K562 (cell line): ENCODE data around the gene HELB.

Experiments
- ATF7 ChIP-seq: fragments of 450-650 bp; IDR thresholded peaks from 2 replicates; pipeline ENCODE4 v1.7.1; 2014; ENCODE audit warnings: mild to moderate bottlenecking, moderate library complexity
- BCL6 ChIP-seq: fragments of 250-450 bp; sonication (Bioruptor Pico); IDR thresholded peaks from 2 replicates; pipeline ENCODE4 v1.4.0; 2020
- CHD2 ChIP-seq: IDR thresholded peaks from 2 replicates; pipeline ENCODE4 v1.6.1; 2011; ENCODE audit warnings: low read depth, low read length
- FOXK2 ChIP-seq, 2 experiments: fragments of 450-650 bp; IDR thresholded peaks in 1 of 2; conservative IDR thresholded peaks in 1 of 2; 2 replicates each; pipeline ENCODE4 v1.6.1; 2016; ENCODE audit warnings: low read depth in 2 of 2, mild to moderate bottlenecking in 1 of 2
- LCOR ChIP-seq: sonication (generic); formaldehyde crosslinking; IDR thresholded peaks from 2 replicates; pipeline ENCODE4 v1.8.0; 2022; ENCODE audit warnings: mild to moderate bottlenecking, missing genetic modification reagents
- PRPF4 ChIP-seq: fragments of 200-400 bp; formaldehyde crosslinking; IDR thresholded peaks from one replicate; pipeline ENCODE4 v1.6.1; 2017; ENCODE audit warnings: low read length, low read depth, mild to moderate bottlenecking; ENCODE audit not compliant: insufficient read depth, poor library complexity, severe bottlenecking
- TCF7L2 ChIP-seq: fragments of 150-350 bp; IDR thresholded peaks from 2 replicates; pipeline ENCODE4 v1.6.1; 2016; ENCODE audit warnings: low read depth, mild to moderate bottlenecking, low read length, moderate library complexity
- YY1 ChIP-seq, 3 experiments: IDR thresholded peaks; 2 replicates each; pipeline ENCODE4 v1.6.1; 2011; ENCODE audit warnings: low read length in 2 of 3, mild to moderate bottlenecking in 2 of 3, moderate library complexity in 2 of 3, borderline replicate concordance in 1 of 3, control low read depth in 1 of 3, low read depth in 1 of 3; ENCODE audit not compliant: insufficient read depth in 3 of 3, insufficient replicate concordance in 2 of 3, control insufficient read depth in 1 of 3, insufficient read length in 1 of 3; ENCODE audit errors: extremely low read depth in 1 of 3
- ZFX ChIP-seq: sonication (generic); formaldehyde crosslinking; IDR thresholded peaks from 2 replicates; pipeline ENCODE4 v1.8.0; 2022; ENCODE audit warnings: mild to moderate bottlenecking, missing genetic modification reagents, moderate library complexity
- ZNF384 ChIP-seq: IDR thresholded peaks from 2 replicates; pipeline ENCODE4 v1.6.1; 2012; ENCODE audit warnings: low read depth, low read length, improper control_type of control experiment
- TF ChIP-seq, protein P1 (sequence below): sonication (generic); formaldehyde crosslinking; IDR thresholded peaks from 2 replicates; pipeline ENCODE4 v1.9.0; 2022; ENCODE audit warnings: mild to moderate bottlenecking, missing genetic modification reagents
- TF ChIP-seq, protein P2 (sequence below), 3 experiments: IDR thresholded peaks in 2 of 3; conservative IDR thresholded peaks in 1 of 3; 2 replicates each; pipeline ENCODE4 v1.5.1; 2011 to 2012; ENCODE audit warnings: low read length in 3 of 3, mild to moderate bottlenecking in 3 of 3, control low read depth in 2 of 3, improper control_type of control experiment in 1 of 3, inconsistent platforms in 1 of 3, low read depth in 1 of 3, mixed read lengths in 1 of 3, moderate library complexity in 1 of 3; ENCODE audit not compliant: insufficient read depth in 2 of 3
- TF ChIP-seq, protein P3 (sequence below): fragments of 450-650 bp; IDR thresholded peaks from 2 replicates; pipeline ENCODE4 v1.6.1; 2016; ENCODE audit warnings: missing biosample characterization, missing genetic modification characterization
- TF ChIP-seq, protein P4 (sequence below): sonication (generic); formaldehyde crosslinking; IDR thresholded peaks from 2 replicates; pipeline ENCODE4 v1.9.0; 2022; ENCODE audit warnings: mild to moderate bottlenecking, missing genetic modification reagents

DNA sequence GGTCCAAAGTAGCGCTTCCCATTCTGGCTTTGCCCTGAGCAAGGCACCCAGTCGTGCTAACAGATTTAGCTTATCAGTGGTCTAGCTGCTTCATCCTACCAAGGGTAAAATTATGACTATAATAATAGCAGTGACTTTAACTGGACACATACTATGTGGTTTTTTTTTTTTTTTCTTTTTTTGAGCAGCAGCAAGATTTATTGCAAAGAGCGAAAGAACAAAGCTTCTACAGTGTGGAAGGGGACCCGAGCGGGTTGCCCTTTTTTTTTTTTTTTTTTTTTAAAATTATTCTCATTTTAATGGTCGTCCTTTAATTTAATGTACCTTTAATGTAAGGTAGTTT, 505 bp downstream of the HELB start:
- TF ChIP-seq ZNF384 (peak; percentile 32; the same call in 1 of the 2 replicates), ATF7 (no peak), BCL6 (CRISPR knock-in tag) (no peak), YY1 (IDR thresholded peaks at IDR 0.05; ENCODE audit: borderline replicate concordance in 1 of 3, control insufficient read depth in 1 of 3, extremely low read depth in 1 of 3, insufficient read depth in 3 of 3, insufficient read length in 1 of 3, insufficient replicate concordance in 2 of 3, low read depth in 1 of 3, low read length in 2 of 3) (no peak), PRPF4 (no peak), FOXK2 (conservative IDR thresholded peaks at IDR 0.05 in 1 of 2, IDR thresholded peaks at IDR 0.05 in 1 of 2; ENCODE audit: low read depth in 2 of 2) (no peak), CHD2 (no peak), LCOR (CRISPR knock-in tag) (no peak), TCF7L2 (no peak), ZFX (CRISPR knock-in tag) (no peak)
- TF ChIP-seq, protein P1, sequence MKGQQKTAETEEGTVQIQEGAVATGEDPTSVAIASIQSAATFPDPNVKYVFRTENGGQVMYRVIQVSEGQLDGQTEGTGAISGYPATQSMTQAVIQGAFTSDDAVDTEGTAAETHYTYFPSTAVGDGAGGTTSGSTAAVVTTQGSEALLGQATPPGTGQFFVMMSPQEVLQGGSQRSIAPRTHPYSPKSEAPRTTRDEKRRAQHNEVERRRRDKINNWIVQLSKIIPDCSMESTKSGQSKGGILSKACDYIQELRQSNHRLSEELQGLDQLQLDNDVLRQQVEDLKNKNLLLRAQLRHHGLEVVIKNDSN (CRISPR knock-in tag) = no peak
- TF ChIP-seq, protein P2, sequence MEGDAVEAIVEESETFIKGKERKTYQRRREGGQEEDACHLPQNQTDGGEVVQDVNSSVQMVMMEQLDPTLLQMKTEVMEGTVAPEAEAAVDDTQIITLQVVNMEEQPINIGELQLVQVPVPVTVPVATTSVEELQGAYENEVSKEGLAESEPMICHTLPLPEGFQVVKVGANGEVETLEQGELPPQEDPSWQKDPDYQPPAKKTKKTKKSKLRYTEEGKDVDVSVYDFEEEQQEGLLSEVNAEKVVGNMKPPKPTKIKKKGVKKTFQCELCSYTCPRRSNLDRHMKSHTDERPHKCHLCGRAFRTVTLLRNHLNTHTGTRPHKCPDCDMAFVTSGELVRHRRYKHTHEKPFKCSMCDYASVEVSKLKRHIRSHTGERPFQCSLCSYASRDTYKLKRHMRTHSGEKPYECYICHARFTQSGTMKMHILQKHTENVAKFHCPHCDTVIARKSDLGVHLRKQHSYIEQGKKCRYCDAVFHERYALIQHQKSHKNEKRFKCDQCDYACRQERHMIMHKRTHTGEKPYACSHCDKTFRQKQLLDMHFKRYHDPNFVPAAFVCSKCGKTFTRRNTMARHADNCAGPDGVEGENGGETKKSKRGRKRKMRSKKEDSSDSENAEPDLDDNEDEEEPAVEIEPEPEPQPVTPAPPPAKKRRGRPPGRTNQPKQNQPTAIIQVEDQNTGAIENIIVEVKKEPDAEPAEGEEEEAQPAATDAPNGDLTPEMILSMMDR (IDR thresholded peaks at IDR 0.05 in 2 of 3, conservative IDR thresholded peaks at IDR 0.05 in 1 of 3; ENCODE audit: insufficient read depth in 2 of 3, low read depth in 1 of 3, low read length in 3 of 3) = no peak
- TF ChIP-seq, protein P3, sequence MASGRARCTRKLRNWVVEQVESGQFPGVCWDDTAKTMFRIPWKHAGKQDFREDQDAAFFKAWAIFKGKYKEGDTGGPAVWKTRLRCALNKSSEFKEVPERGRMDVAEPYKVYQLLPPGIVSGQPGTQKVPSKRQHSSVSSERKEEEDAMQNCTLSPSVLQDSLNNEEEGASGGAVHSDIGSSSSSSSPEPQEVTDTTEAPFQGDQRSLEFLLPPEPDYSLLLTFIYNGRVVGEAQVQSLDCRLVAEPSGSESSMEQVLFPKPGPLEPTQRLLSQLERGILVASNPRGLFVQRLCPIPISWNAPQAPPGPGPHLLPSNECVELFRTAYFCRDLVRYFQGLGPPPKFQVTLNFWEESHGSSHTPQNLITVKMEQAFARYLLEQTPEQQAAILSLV (tag) = no peak
- TF ChIP-seq, protein P4, sequence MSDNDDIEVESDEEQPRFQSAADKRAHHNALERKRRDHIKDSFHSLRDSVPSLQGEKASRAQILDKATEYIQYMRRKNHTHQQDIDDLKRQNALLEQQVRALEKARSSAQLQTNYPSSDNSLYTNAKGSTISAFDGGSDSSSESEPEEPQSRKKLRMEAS (CRISPR knock-in tag) = no peak
